Measurements from ENCODE around the gene HDAC4. TPM values are rescaled to one million over a fixed set of nuclear protein-coding genes. Genes with fewer than 3 reads are reported as not detected.

HDAC4 gene
- total RNA-seq, 5 donors from 2014 or later (not counting 1 experiment from before 2014, with no cell fraction given), result 44.8 to 80.2 (median 60.9) TPM

DNA sequence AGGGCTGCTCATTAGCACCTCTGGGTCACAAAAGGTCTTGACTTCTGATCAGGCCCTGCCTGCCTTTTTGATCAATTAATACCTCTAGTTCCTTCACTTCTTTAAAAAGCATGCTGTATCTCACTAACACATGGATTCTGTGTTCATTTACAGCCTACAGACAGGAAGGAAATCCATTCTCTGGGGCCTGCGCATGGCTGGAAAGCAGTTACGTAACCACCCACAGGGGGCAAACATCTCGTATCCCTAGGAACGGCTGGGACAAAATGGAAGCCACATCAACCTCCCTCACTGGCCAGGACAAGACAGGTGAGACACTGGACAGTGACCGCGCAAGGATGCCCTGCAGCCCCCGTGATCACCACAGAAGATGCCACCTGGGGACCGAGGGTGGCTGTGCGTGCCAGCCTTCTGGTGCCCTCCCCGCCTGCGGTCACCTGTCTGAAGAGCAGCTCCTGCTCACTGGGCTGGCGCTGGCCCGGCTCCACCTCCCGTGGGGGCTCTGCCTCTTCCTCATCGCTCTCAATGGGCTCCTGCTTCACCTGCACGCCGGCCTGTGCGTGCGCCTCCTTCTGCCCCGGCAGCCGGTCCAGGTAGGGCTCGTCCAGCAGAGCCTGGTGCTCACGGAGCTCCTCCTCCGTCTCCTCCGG is 286.1 kb downstream of the HDAC4 start:
- no peak for ATAC-seq (replicated peaks in 1 of 4)
- Mint-ChIP-seq H3K4me1 (peaks cover 8 to 23% (median 12%) of the 10 kb centered on the region in 3 donors), H3K9me3 (no peaks in the 10 kb centered on the region), H3K27ac (no peak overlapping the region), H3K27me3 (no peaks in the 10 kb centered on the region), H3K4me3 (no peak overlapping the region), H3K36me3 (peaks cover 18% of the 10 kb centered on the region)
- 96% methylated on average over 24 of the region's 25 CpGs for WGBS (ENCODE audit: insufficient coverage)
- H3K27ac ChIP-seq (ENCODE audit: low read length), result no peak overlapping the region
- no peak overlapping the region for H3K4me3 ChIP-seq (ENCODE audit: control insufficient read depth in 1 of 2, extremely low read depth in 1 of 2, low read length in 1 of 2)
- H3K36me3 ChIP-seq (ENCODE audit: control insufficient read depth in 2 of 2, extremely low read depth in 1 of 2, insufficient read depth in 1 of 2, low read length in 1 of 2), result peaks cover 21 to 37% of the 10 kb centered on the region in 2 donors
- DNase-seq, result no peak
- ChIA-PET CTCF (no interaction called here), POLR2A (no interaction called here)
- H3K4me1 ChIP-seq (ENCODE audit: control insufficient read depth in 1 of 2, extremely low read depth in 1 of 2, insufficient read depth in 2 of 2, low read length in 2 of 2), result peaks cover 7 to 24% of the 10 kb centered on the region in 2 experiments
- H3K9me3 ChIP-seq, result no peaks in the 10 kb centered on the region
- H3K27me3 ChIP-seq (replicated peaks in 1 of 2; ENCODE audit: control insufficient read depth in 2 of 2, extremely low read depth in 1 of 2, insufficient read depth in 2 of 2, low read length in 1 of 2), result no peaks in the 10 kb centered on the region

DNA sequence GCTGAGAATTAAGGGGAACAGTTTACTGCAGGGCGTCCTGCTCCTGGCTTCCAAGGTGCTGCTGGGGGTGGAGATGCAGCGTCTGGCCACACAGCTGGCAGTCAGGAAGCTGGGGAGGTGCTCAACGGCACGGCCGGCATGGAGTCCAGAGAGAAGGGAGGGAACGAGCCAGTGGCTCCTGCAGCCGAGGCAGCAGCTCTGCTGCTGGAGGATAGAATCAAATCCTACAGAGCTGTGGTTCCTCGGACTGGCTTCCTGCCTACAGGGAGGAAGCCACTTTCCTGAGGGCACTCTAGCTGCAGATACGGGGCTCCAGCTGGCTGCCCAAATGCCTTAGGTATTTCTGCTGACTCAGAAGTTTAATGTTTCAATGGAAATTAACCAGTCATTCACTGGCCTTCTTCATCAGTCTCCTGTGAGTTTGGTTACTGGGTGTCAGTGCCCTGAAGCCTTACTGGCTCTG is 286.7 kb downstream of the HDAC4 start:
- no peak for ATAC-seq (replicated peaks in 1 of 4)
- WGBS (ENCODE audit: insufficient coverage), result 85% methylated on average over 9 of the region's 9 CpGs
- peaks cover 23% of the 10 kb centered on the region for H3K36me3 Mint-ChIP-seq
- H3K27ac ChIP-seq (ENCODE audit: low read length), result no peak overlapping the region
- H3K9me3 Mint-ChIP-seq, result no peaks in the 10 kb centered on the region
- no peaks in the 10 kb centered on the region for H3K9me3 ChIP-seq
- H3K4me1 ChIP-seq (ENCODE audit: control insufficient read depth in 1 of 2, extremely low read depth in 1 of 2, insufficient read depth in 2 of 2, low read length in 2 of 2), result peaks cover 7 to 18% of the 10 kb centered on the region in 2 experiments
- peaks cover 24 to 39% of the 10 kb centered on the region in 2 donors for H3K36me3 ChIP-seq (ENCODE audit: control insufficient read depth in 2 of 2, extremely low read depth in 1 of 2, insufficient read depth in 1 of 2, low read length in 1 of 2)
- no peak overlapping the region for H3K27ac Mint-ChIP-seq
- ChIA-PET POLR2A (no interaction called here), CTCF (no interaction called here)
- no peaks in the 10 kb centered on the region for H3K27me3 ChIP-seq (replicated peaks in 1 of 2; ENCODE audit: control insufficient read depth in 2 of 2, extremely low read depth in 1 of 2, insufficient read depth in 2 of 2, low read length in 1 of 2)
- H3K4me3 ChIP-seq (ENCODE audit: control insufficient read depth in 1 of 2, extremely low read depth in 1 of 2, low read length in 1 of 2), result no peak overlapping the region
- no peaks in the 10 kb centered on the region for H3K27me3 Mint-ChIP-seq
- no peak overlapping the region for H3K4me3 Mint-ChIP-seq
- no peak for DNase-seq
- peaks cover 5 to 17% (median 6%) of the 10 kb centered on the region in 3 donors for H3K4me1 Mint-ChIP-seq

DNA sequence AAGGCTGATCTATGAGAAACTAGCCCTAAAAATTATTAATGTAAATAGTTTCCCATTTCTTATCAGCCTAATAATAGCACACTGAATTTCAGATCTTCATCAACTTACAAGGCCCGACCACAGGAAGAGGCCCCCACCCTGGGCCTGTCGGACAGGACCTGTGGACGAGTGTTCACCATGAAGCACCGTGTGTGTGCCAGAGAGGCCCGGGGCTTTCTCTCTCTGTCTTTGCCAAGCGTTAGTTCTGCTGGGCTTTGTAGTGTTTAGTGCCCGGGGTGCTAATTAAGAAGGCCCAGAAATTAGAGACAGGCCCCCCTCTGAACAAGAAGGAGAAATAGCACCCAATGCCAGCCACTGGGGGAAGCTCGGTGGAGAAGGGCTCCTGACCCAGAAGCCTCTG is 287.2 kb downstream of the HDAC4 start:
- no peak overlapping the region for H3K27ac ChIP-seq (ENCODE audit: low read length)
- H3K36me3 ChIP-seq (ENCODE audit: control insufficient read depth in 2 of 2, extremely low read depth in 1 of 2, insufficient read depth in 1 of 2, low read length in 1 of 2), result peaks cover 24 to 45% of the 10 kb centered on the region in 2 donors
- H3K4me3 ChIP-seq (ENCODE audit: control insufficient read depth in 1 of 2, extremely low read depth in 1 of 2, low read length in 1 of 2), result no peak overlapping the region
- Mint-ChIP-seq H3K27ac (no peak overlapping the region), H3K9me3 (no peaks in the 10 kb centered on the region), H3K4me1 (peaks cover 0 to 12% (median under 1%) of the 10 kb centered on the region in 3 donors), H3K27me3 (no peaks in the 10 kb centered on the region), H3K4me3 (no peak overlapping the region), H3K36me3 (peaks cover 23% of the 10 kb centered on the region)
- 81% methylated on average over 6 of the region's 8 CpGs for WGBS (ENCODE audit: insufficient coverage)
- CTCF ChIA-PET, result no interaction called here
- H3K4me1 ChIP-seq (ENCODE audit: control insufficient read depth in 1 of 2, extremely low read depth in 1 of 2, insufficient read depth in 2 of 2, low read length in 2 of 2), result peaks cover 3 to 13% of the 10 kb centered on the region in 2 experiments
- ATAC-seq (replicated peaks in 1 of 4) (no peak), DNase-seq (no peak)
- POLR2A ChIA-PET, result no interaction called here
- H3K27me3 ChIP-seq (replicated peaks in 1 of 2; ENCODE audit: control insufficient read depth in 2 of 2, extremely low read depth in 1 of 2, insufficient read depth in 2 of 2, low read length in 1 of 2), result no peaks in the 10 kb centered on the region
- no peaks in the 10 kb centered on the region for H3K9me3 ChIP-seq

DNA sequence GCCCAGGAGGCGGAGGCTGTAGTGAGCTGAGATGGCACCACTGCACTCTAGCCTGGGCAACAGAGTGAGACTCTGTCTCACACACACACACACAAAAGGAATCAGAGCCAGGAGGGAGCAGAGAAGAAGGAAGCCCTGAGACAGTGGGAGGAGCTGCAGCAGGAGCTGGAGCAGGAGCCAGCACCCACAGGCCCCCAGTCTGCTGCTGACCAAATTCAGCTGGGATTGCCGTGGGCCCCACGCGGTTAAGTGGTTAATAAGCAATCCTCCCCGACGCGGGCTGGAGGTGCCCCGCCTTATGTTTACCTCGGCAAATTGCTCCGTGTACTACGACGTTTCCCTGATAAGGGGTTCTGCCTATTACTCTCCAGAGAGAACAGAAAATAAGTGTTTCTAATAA is 287.6 kb downstream of the HDAC4 start:
- Histone ChIP-seq H3K4me1 (ENCODE audit: control insufficient read depth in 1 of 2, extremely low read depth in 1 of 2, insufficient read depth in 2 of 2, low read length in 2 of 2) (peaks cover 0 to 10% of the 10 kb centered on the region in 2 experiments), H3K9me3 (no peaks in the 10 kb centered on the region), H3K36me3 (ENCODE audit: control insufficient read depth in 2 of 2, extremely low read depth in 1 of 2, insufficient read depth in 1 of 2, low read length in 1 of 2) (peaks cover 24 to 49% of the 10 kb centered on the region in 2 donors), H3K27ac (ENCODE audit: low read length) (no peak overlapping the region), H3K4me3 (ENCODE audit: control insufficient read depth in 1 of 2, extremely low read depth in 1 of 2, low read length in 1 of 2) (no peak overlapping the region), H3K27me3 (replicated peaks in 1 of 2; ENCODE audit: control insufficient read depth in 2 of 2, extremely low read depth in 1 of 2, insufficient read depth in 2 of 2, low read length in 1 of 2) (no peaks in the 10 kb centered on the region)
- POLR2A ChIA-PET, result no interaction called here
- Mint-ChIP-seq H3K4me1 (peaks cover 0 to 8% (median 0%) of the 10 kb centered on the region in 3 donors), H3K27ac (no peak overlapping the region), H3K36me3 (peaks cover 23% of the 10 kb centered on the region), H3K4me3 (no peak overlapping the region), H3K27me3 (no peaks in the 10 kb centered on the region), H3K9me3 (no peaks in the 10 kb centered on the region)
- WGBS (ENCODE audit: insufficient coverage), result 100% methylated on average over 6 of the region's 12 CpGs
- DNase-seq (no peak), ATAC-seq (replicated peaks in 1 of 4) (no peak)
- CTCF ChIA-PET, result no interaction called here

DNA sequence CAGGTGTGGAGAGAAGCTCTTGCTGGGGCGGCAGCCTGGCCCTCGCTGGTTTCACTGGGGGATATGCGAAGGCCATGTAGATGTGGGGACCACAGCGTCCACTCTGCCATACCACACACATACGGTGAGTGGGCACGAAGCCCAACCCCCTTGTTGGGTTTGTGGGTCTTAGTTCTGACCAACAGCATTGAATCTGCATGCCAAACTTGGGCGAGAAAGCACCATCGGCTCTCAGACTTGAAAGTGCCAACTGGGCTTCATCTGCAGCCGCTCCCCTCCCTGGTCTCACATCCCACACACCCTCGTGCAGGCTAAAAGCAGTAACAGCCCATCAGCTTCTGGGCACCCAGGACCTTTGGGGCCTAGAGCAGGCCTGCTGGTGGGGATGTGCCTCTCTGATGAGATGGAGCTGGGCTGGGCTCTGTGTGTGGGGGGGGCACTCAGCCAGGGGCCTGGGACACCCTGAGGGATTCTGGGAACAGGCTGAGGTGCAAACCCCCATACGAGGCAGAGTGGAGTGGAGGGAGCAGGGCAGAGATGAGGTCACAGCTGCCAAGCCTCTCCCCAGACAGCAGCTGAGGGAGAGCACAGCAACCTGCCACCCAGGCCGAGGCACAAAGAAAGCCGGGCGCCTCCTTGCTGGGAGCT is 288.6 kb downstream of the HDAC4 start:
- ChIA-PET POLR2A (no interaction called here), CTCF (interaction anchor here in 1 of 2 donors (0.6 kb wide), 1 partner anchor 914 kb away, joined by 4 read pairs; no protein-coding TSS in a partner anchor)
- H3K27ac Mint-ChIP-seq, result no peak overlapping the region
- H3K27ac ChIP-seq (ENCODE audit: low read length), result no peak overlapping the region
- no peak for ATAC-seq (replicated peaks in 1 of 4)
- H3K9me3 Mint-ChIP-seq, result no peaks in the 10 kb centered on the region
- H3K4me3 Mint-ChIP-seq, result no peak overlapping the region
- H3K36me3 ChIP-seq (ENCODE audit: control insufficient read depth in 2 of 2, extremely low read depth in 1 of 2, insufficient read depth in 1 of 2, low read length in 1 of 2), result peaks cover 30 to 58% of the 10 kb centered on the region in 2 donors
- peaks cover 19% of the 10 kb centered on the region for H3K36me3 Mint-ChIP-seq
- no peak overlapping the region for H3K4me3 ChIP-seq (ENCODE audit: control insufficient read depth in 1 of 2, extremely low read depth in 1 of 2, low read length in 1 of 2)
- H3K4me1 ChIP-seq (ENCODE audit: control insufficient read depth in 1 of 2, extremely low read depth in 1 of 2, insufficient read depth in 2 of 2, low read length in 2 of 2), result peaks cover 0 to 3% of the 10 kb centered on the region in 2 experiments
- H3K27me3 ChIP-seq (replicated peaks in 1 of 2; ENCODE audit: control insufficient read depth in 2 of 2, extremely low read depth in 1 of 2, insufficient read depth in 2 of 2, low read length in 1 of 2), result no peaks in the 10 kb centered on the region
- H3K4me1 Mint-ChIP-seq, result peaks cover 0 to 4% (median 0%) of the 10 kb centered on the region in 3 donors
- no peaks in the 10 kb centered on the region for H3K9me3 ChIP-seq
- WGBS (ENCODE audit: insufficient coverage), result 92% methylated on average over 6 of the region's 14 CpGs
- DNase-seq, result no peak
- H3K27me3 Mint-ChIP-seq, result no peaks in the 10 kb centered on the region

DNA sequence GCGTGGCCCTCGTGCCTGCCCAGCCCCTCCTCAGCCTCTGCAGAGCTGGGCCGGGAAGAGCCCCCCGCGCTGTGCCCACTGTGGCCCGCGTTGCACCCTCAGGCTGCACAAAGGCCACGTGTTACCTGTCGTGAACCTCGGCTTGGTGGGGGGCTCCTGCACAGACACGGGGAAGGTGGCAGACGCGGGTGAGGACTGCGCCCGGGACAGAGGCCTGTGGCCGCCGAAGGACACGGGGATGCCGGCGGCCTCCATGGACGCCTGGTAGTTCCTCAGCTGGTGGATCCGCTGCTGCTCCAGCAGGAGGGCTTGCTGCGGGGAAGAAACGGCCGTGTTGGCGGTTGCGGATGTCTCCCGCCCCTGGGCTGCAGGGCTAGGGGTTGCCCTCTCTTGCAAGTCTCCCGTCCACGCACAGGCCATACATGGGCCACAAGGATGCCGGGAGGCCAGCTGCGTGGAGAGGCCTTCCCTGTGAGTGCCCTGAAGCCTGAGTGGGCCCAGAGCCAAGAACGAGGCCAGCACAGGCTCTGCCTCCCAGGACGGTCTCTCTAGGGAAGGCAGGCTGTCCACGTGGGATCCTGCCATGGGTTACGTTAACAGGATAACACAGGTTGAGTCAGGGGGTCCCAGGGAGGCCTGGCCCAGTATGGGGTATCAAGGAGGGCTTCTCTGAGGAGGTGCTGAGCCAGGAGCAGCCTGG is 289.3 kb downstream of the HDAC4 start:
- no peaks in the 10 kb centered on the region for H3K9me3 Mint-ChIP-seq
- ATAC-seq (replicated peaks in 1 of 4) (no peak), DNase-seq (no peak)
- no peak overlapping the region for H3K27ac Mint-ChIP-seq
- no peaks in the 10 kb centered on the region for H3K27me3 ChIP-seq (replicated peaks in 1 of 2; ENCODE audit: control insufficient read depth in 2 of 2, extremely low read depth in 1 of 2, insufficient read depth in 2 of 2, low read length in 1 of 2)
- no peaks in the 10 kb centered on the region for H3K27me3 Mint-ChIP-seq
- ChIA-PET POLR2A (no interaction called here), CTCF (no interaction called here)
- 96% methylated on average over 36 of the region's 36 CpGs for WGBS (ENCODE audit: insufficient coverage)
- no peak overlapping the region for H3K4me3 Mint-ChIP-seq
- no peak overlapping the region for H3K4me3 ChIP-seq (ENCODE audit: control insufficient read depth in 1 of 2, extremely low read depth in 1 of 2, low read length in 1 of 2)
- H3K4me1 Mint-ChIP-seq, result no peaks in the 10 kb centered on the region
- H3K9me3 ChIP-seq, result no peaks in the 10 kb centered on the region
- peaks cover 30 to 65% of the 10 kb centered on the region in 2 donors for H3K36me3 ChIP-seq (ENCODE audit: control insufficient read depth in 2 of 2, extremely low read depth in 1 of 2, insufficient read depth in 1 of 2, low read length in 1 of 2)
- H3K27ac ChIP-seq (ENCODE audit: low read length), result no peak overlapping the region
- peaks cover 0 to 3% of the 10 kb centered on the region in 2 experiments for H3K4me1 ChIP-seq (ENCODE audit: control insufficient read depth in 1 of 2, extremely low read depth in 1 of 2, insufficient read depth in 2 of 2, low read length in 2 of 2)
- peaks cover 17% of the 10 kb centered on the region for H3K36me3 Mint-ChIP-seq

All from T-cell (primary cell).